ENCODE measurements around the gene NENF.
A peak's percentile ranks its signal among the peaks of the same experiment; 100 is the strongest.
"Not testable (repeated sequence)": the region's sequence is repeated elsewhere in the genome, so short reads cannot be mapped to it uniquely, and the experiment has no call there.

Gene NENF

DNA sequence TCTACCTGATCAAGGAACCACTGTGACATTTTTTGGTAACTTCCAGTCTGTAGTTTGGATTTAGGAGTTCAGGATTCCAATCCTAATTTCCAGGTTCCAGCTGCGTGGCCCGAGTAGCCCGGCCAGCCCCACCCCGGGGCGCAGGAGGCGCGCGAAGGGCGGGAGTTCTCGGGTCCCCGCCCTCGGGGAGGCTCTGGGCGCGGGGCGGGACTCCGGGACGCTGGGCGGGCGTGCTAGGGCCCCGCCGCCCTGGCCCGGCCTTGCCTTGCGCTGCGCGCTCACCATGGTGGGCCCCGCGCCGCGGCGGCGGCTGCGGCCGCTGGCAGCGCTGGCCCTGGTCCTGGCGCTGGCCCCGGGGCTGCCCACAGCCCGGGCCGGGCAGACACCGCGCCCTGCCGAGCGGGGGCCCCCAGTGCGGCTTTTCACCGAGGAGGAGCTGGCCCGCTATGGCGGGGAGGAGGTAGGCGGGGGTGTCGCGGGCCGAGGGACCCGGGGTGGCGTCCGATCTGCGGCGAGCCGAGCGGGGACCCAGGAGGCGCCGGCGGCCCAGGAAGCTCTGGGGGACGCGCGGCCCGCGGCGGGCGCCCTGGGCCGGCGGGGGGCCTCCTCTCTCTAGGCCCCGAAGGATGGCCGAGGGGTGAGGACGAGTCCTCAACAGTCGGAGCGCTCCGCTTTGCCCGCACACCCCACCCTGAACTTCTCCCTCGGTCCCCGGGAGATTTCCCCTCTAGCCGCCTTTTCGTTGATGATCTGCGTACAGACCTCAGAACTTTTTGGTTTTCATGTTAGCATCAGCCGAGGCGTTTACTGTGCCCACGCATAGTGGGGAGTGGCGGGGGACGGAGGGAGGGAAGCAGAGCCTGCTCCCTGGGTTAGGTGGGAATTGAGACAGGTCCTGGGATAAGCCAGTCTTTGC lies at the start of gene NENF:
TSS of gene NENF (plus strand) at position 260 of the 916 bp plus-strand sequence. CDS start at position 284, 24 bp downstream.
- DNase-seq (ENCODE audit: low spot score in 2 of 2): peak; percentile 53 to 62
- no peaks in the 10 kb centered on the region for H3K9me3 Mint-ChIP-seq
- no peaks in the 10 kb centered on the region for H3K27me3 Mint-ChIP-seq
- peaks cover 31% of the 10 kb centered on the region for H3K4me1 Mint-ChIP-seq
- peak; percentile 97 for ATAC-seq (replicated peaks; ENCODE audit: extremely low read depth, poor library complexity, severe bottlenecking)
- peak within 1 kb of the TSS; percentile 76 for H3K4me3 Mint-ChIP-seq
- H3K27ac Mint-ChIP-seq (ENCODE audit: low read depth): no peak within 1 kb of the TSS
- peaks cover 3% of the 10 kb centered on the region for H3K36me3 Mint-ChIP-seq (ENCODE audit: insufficient read depth)

DNA sequence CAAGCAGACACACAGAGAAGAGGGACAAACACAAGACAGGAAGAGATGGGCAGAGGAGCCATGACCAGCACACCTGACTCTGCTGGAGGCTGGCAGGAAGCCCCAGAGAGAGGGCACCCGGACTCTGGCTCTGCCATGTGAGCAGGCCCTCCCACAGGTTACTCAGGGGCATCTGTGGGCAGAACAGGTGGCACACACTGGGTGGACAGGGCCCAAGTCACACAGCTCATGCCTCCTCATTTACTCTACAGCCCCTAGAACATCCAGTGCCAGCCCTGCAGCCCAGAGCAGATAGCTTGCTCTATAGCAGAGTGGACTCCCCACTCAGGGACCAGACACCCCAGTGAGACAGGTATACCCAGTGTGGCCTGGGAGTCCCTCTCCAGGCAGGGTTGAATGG lies 46.7 kb upstream of the NENF start:
- H3K27me3 Mint-ChIP-seq: no peaks in the 10 kb centered on the region
- ATAC-seq (replicated peaks; ENCODE audit: extremely low read depth, poor library complexity, severe bottlenecking) (no peak), DNase-seq (ENCODE audit: low spot score in 2 of 2) (no peak)
- H3K36me3 Mint-ChIP-seq (ENCODE audit: insufficient read depth): peaks cover 10% of the 10 kb centered on the region
- H3K4me3 Mint-ChIP-seq: no peak overlapping the region
- peaks cover 6% of the 10 kb centered on the region for H3K9me3 Mint-ChIP-seq
- H3K27ac Mint-ChIP-seq (ENCODE audit: low read depth): peak overlapping the region; percentile 71
- peaks cover 23% of the 10 kb centered on the region for H3K4me1 Mint-ChIP-seq

GRCh38 chr1:212388985-212389716 lies 43.6 kb upstream of the NENF start:
- Mint-ChIP-seq H3K4me3 (no peak overlapping the region), H3K9me3 (peaks cover 6% of the 10 kb centered on the region), H3K36me3 (ENCODE audit: insufficient read depth) (peaks cover 9% of the 10 kb centered on the region), H3K27me3 (no peaks in the 10 kb centered on the region), H3K27ac (ENCODE audit: low read depth) (no peak overlapping the region), H3K4me1 (peaks cover 37% of the 10 kb centered on the region)
- DNase-seq (ENCODE audit: low spot score in 2 of 2) (no peak), ATAC-seq (replicated peaks; ENCODE audit: extremely low read depth, poor library complexity, severe bottlenecking) (no peak)

GRCh38 chr1:212395678-212396437 lies 36.9 kb upstream of the NENF start:
- H3K27ac Mint-ChIP-seq (ENCODE audit: low read depth); H3K9me3 Mint-ChIP-seq; H3K27me3 Mint-ChIP-seq; H3K36me3 Mint-ChIP-seq (ENCODE audit: insufficient read depth); ATAC-seq (replicated peaks; ENCODE audit: extremely low read depth, poor library complexity, severe bottlenecking); DNase-seq (ENCODE audit: low spot score in 2 of 2); H3K4me3 Mint-ChIP-seq: not testable (repeated sequence)
- H3K4me1 Mint-ChIP-seq: peaks cover 14% of the 10 kb centered on the region

- Mint-ChIP-seq H3K27ac (ENCODE audit: low read depth) (no peak overlapping the region), H3K27me3 (no peaks in the 10 kb centered on the region), H3K36me3 (ENCODE audit: insufficient read depth) (peaks cover 2% of the 10 kb centered on the region), H3K4me1 (peaks cover 11% of the 10 kb centered on the region), H3K9me3 (no peaks in the 10 kb centered on the region), H3K4me3 (no peak overlapping the region)
- DNase-seq (ENCODE audit: low spot score in 2 of 2) (no peak), ATAC-seq (replicated peaks; ENCODE audit: extremely low read depth, poor library complexity, severe bottlenecking) (no peak)
Observed at GRCh38 chr1:212396638-212397037, 36.1 kb upstream of the NENF start.

- peaks cover 2% of the 10 kb centered on the region for H3K36me3 Mint-ChIP-seq (ENCODE audit: insufficient read depth)
Observed at GRCh38 chr1:212397171-212397570, 35.5 kb upstream of the NENF start.

DNA sequence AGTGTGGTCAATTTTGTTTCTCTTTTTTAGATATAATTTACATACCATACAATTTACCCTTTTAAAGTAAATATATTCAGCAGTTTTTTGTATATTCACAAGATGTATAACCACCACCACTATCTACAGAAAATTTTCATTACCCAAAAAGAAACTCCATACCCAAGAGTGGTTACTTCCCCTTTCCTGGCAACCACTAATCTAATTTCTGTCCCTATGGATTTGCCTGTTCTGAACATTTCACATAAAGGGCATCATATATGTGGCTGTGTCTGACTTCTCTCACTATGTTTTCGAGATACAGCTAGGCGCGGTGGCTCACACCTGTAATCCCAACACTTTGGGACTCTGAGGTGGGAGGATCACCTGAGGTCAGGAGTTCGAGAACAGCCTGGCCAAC lies 31.7 kb upstream of the NENF start:
- ATAC-seq (replicated peaks; ENCODE audit: extremely low read depth, poor library complexity, severe bottlenecking) (no peak), DNase-seq (ENCODE audit: low spot score in 2 of 2) (no peak)
- Mint-ChIP-seq H3K4me3 (no peak overlapping the region), H3K36me3 (ENCODE audit: insufficient read depth) (peaks cover 5% of the 10 kb centered on the region), H3K9me3 (no peaks in the 10 kb centered on the region), H3K27ac (ENCODE audit: low read depth) (no peak overlapping the region), H3K27me3 (no peaks in the 10 kb centered on the region), H3K4me1 (peaks cover 10% of the 10 kb centered on the region)

More at GRCh38 chr1:212397171-212397570, 35.5 kb upstream of the NENF start:
- H3K27me3 Mint-ChIP-seq: no peaks in the 10 kb centered on the region
- H3K4me3 Mint-ChIP-seq: no peak overlapping the region
- no peaks in the 10 kb centered on the region for H3K9me3 Mint-ChIP-seq
- DNase-seq (ENCODE audit: low spot score in 2 of 2) (no peak), ATAC-seq (replicated peaks; ENCODE audit: extremely low read depth, poor library complexity, severe bottlenecking) (no peak)
- H3K27ac Mint-ChIP-seq (ENCODE audit: low read depth): no peak overlapping the region
- peaks cover 9% of the 10 kb centered on the region for H3K4me1 Mint-ChIP-seq

- Mint-ChIP-seq H3K27ac (ENCODE audit: low read depth) (no peak overlapping the region), H3K9me3 (no peaks in the 10 kb centered on the region), H3K4me3 (no peak overlapping the region), H3K4me1 (peaks cover 10% of the 10 kb centered on the region), H3K27me3 (no peaks in the 10 kb centered on the region), H3K36me3 (ENCODE audit: insufficient read depth) (peaks cover 5% of the 10 kb centered on the region)
- no peak for ATAC-seq (replicated peaks; ENCODE audit: extremely low read depth, poor library complexity, severe bottlenecking)
- DNase-seq (ENCODE audit: low spot score in 2 of 2): no peak
Observed at GRCh38 chr1:212401838-212402582, 30.7 kb upstream of the NENF start.

DNA sequence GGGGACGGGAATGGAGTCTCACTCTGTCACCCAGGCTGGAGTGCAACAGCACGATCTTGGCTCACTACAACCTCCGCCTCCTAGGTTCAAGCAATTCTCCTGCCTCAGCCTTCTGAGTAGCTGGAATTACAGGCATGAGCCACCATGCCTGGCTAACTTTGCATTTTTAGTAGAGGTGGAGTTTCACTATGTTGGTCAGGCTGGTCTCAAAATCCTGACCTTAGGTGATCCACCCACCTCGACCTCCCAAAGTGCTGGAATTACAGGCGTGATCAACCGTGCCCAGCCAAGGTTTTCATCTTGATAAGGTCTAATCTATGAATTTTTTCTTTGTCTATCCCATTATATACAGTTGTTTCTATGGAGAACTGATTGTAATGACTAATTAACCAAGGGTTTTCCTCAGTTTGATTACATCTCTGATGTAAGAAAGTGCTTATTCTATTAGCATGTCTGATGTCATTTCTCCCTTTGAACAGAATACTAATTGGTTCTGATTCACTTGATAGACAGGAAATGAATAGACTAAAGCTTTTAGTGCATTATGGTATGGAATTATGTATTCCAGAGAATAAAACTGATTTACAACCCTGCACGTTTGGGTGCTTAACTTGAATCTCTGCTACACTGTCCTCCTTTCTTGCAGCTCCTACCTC lies 29.9 kb upstream of the NENF start:
- no peak for ATAC-seq (replicated peaks; ENCODE audit: extremely low read depth, poor library complexity, severe bottlenecking)
- H3K27ac Mint-ChIP-seq (ENCODE audit: low read depth): no peak overlapping the region
- no peak for DNase-seq (ENCODE audit: low spot score in 2 of 2)
- H3K27me3 Mint-ChIP-seq: no peaks in the 10 kb centered on the region
- H3K4me1 Mint-ChIP-seq: peaks cover 10% of the 10 kb centered on the region
- H3K36me3 Mint-ChIP-seq (ENCODE audit: insufficient read depth): peaks cover 5% of the 10 kb centered on the region
- H3K4me3 Mint-ChIP-seq: no peak overlapping the region
- H3K9me3 Mint-ChIP-seq: no peaks in the 10 kb centered on the region

GRCh38 chr1:212410231-212410820 lies 22.4 kb upstream of the NENF start:
- H3K36me3 Mint-ChIP-seq (ENCODE audit: insufficient read depth): peaks cover 9% of the 10 kb centered on the region
- DNase-seq (ENCODE audit: low spot score in 2 of 2) (no peak), ATAC-seq (replicated peaks; ENCODE audit: extremely low read depth, poor library complexity, severe bottlenecking) (no peak)
- peaks cover 26% of the 10 kb centered on the region for H3K4me1 Mint-ChIP-seq
- no peaks in the 10 kb centered on the region for H3K9me3 Mint-ChIP-seq
- H3K4me3 Mint-ChIP-seq: no peak overlapping the region
- no peaks in the 10 kb centered on the region for H3K27me3 Mint-ChIP-seq
- no peak overlapping the region for H3K27ac Mint-ChIP-seq (ENCODE audit: low read depth)

GRCh38 chr1:212412374-212412773 lies 20.3 kb upstream of the NENF start:
- no peak for ATAC-seq (replicated peaks; ENCODE audit: extremely low read depth, poor library complexity, severe bottlenecking)
- H3K4me3 Mint-ChIP-seq: no peak overlapping the region

More at GRCh38 chr1:212412374-212412773, 20.3 kb upstream of the NENF start:
- H3K27me3 Mint-ChIP-seq: no peaks in the 10 kb centered on the region
- H3K27ac Mint-ChIP-seq (ENCODE audit: low read depth): no peak overlapping the region
- H3K9me3 Mint-ChIP-seq: no peaks in the 10 kb centered on the region
- DNase-seq (ENCODE audit: low spot score in 2 of 2): no peak
- peaks cover 26% of the 10 kb centered on the region for H3K4me1 Mint-ChIP-seq
- H3K36me3 Mint-ChIP-seq (ENCODE audit: insufficient read depth): peaks cover 11% of the 10 kb centered on the region
